Cardiac muscle cell (in vitro differentiated cells and primary cell): Measurements from ENCODE around the gene CCIN. TPM values are rescaled to one million over a fixed set of nuclear protein-coding genes. Genes with fewer than 3 reads are reported as not detected.

Experiments used
- DNase-seq, 2 donors: peaks; one replicate each; pipeline versions ENCODE4 v3.0.0 to v3.0.0-alpha.2; 2010 to 2017; ENCODE audit warnings: low read depth in 1 of 2, low spot score in 1 of 2
- H3K27ac ChIP-seq: fragments of 200-600 bp; sonication (generic); 2 replicates; pipeline ENCODE4 v1.5.1; 2016
- H3K27me3 ChIP-seq: fragments of 200-600 bp; sonication (generic); 2 replicates; pipeline ENCODE4 v1.6.0; 2016; ENCODE audit warnings: control low read depth
- H3K36me3 ChIP-seq: fragments of 200-600 bp; sonication (generic); 2 replicates; pipeline ENCODE4 v1.5.1; 2016; ENCODE audit warnings: control low read depth
- H3K4me1 ChIP-seq: fragments of 200-600 bp; sonication (generic); 2 replicates; pipeline ENCODE4 v1.8.1; 2017; ENCODE audit warnings: low read depth, mild to moderate bottlenecking, mixed run types
- H3K4me3 ChIP-seq: fragments of 200-600 bp; sonication (generic); 2 replicates; pipeline ENCODE4 v1.5.1; 2016; ENCODE audit warnings: mild to moderate bottlenecking
- H3K9me3 ChIP-seq: fragments of 200-600 bp; sonication (generic); 2 replicates; pipeline ENCODE4 v1.5.1; 2017; ENCODE audit warnings: low read depth, mild to moderate bottlenecking, control low read depth
- CTCF ChIP-seq: IDR thresholded peaks from 2 replicates; pipeline ENCODE4 v1.5.1; 2012; ENCODE audit warnings: low read depth, mild to moderate bottlenecking, low read length
- polyA plus RNA-seq: library from polyadenylated mRNA; unstranded; fragments of >200 nt; fragmentation: Nextera tagmentation; extraction: Ambion mirVana; gene quantifications from 2 replicates; pipeline ENCODE4 v1.2.1, GENCODE V29; 2016
- total RNA-seq: library from RNA; depleted of rRNA; stranded (reverse); fragments of >200 nt; gene quantifications from 2 replicates; pipeline ENCODE4 v1.2.3, GENCODE V29; 2016

The CCIN gene
- total and polyA plus RNA-seq, 2 experiments from 2014 or later, result 0.39 TPM; not detected in 1

DNA sequence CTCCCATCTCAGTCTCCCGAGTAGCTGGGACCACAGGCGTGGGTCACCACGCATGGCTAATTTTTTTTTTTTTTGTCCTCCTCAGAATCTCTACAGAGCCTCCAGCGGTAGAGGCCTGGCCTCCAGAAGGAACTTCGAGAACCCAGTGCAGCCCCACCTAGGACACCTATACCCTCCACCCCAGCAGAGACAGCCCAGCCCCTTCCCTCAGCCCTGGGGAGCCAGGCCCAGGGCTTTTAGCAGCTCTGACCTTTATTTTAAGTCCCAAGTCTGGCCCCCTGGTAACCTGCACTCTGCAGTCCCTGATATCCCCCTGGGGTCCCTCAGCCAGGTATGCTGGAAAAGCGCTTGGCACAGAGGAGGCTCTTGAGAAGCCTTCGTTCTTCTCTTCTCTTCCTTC, 27.4 kb upstream of the CCIN start:
- peaks cover 28% of the 10 kb centered on the region for H3K27me3 ChIP-seq
- TF ChIP-seq CTCF, result no peak
- no peaks in the 10 kb centered on the region for H3K4me1 ChIP-seq
- no peak overlapping the region for H3K4me3 ChIP-seq
- no peaks in the 10 kb centered on the region for H3K36me3 ChIP-seq
- no peak for DNase-seq
- no peaks in the 10 kb centered on the region for H3K9me3 ChIP-seq
- no peak overlapping the region for H3K27ac ChIP-seq

DNA sequence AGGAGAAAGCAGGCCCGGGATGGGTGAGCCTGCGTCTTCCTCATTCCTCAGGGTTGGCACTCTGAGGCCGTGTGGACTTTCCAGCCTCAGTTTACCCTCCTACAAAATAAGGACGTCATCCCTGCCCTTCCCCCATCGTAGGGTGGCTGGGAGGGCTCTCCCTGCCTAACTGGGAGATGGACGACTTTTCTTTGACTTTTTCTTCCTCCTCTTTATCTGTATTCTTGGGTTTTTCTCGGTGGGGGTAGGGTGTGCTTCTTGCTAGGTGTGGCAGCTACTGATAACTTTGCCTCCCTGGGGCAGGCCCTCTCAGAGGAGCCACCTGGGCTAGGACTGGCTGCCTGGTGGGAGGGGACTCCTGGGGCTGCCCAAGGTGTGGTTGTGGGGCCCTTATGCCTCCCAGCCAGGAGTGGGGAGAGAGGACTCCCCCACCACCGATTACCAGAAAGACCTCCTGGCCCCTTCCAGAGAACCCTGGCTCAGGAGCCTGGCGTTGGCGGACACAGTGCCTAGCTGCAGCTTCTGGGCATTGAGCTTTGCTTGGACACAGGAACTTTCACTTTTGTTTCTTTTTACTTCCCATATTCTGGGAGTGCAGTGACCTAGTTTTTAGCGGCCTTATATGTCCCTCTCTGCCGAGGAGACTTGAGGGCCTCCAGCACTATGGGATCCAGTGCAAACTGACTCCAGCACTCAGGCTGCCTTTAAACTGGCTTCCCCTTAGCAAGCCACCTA, 26.5 kb upstream of the CCIN start:
- TF ChIP-seq CTCF, result no peak
- Histone ChIP-seq H3K9me3 (no peaks in the 10 kb centered on the region), H3K27ac (no peak overlapping the region), H3K4me1 (no peaks in the 10 kb centered on the region), H3K27me3 (peaks cover 18% of the 10 kb centered on the region), H3K36me3 (no peaks in the 10 kb centered on the region), H3K4me3 (no peak overlapping the region)
- no peak for DNase-seq

GRCh38 chr9:36143245-36143641, 25.9 kb upstream of the CCIN start:
- Histone ChIP-seq H3K27me3 (peaks cover 13% of the 10 kb centered on the region), H3K9me3 (no peaks in the 10 kb centered on the region), H3K27ac (no peak overlapping the region), H3K4me3 (no peak overlapping the region), H3K36me3 (no peaks in the 10 kb centered on the region), H3K4me1 (no peaks in the 10 kb centered on the region)
- DNase-seq, result no peak
- TF ChIP-seq CTCF, result no peak

- DNase-seq, result no peak
- Histone ChIP-seq H3K9me3 (no peaks in the 10 kb centered on the region), H3K36me3 (no peaks in the 10 kb centered on the region), H3K4me1 (no peaks in the 10 kb centered on the region), H3K4me3 (no peak overlapping the region), H3K27ac (no peak overlapping the region), H3K27me3 (no peaks in the 10 kb centered on the region)
- no peak for TF ChIP-seq CTCF
Measured at GRCh38 chr9:36144309-36145232, 24.6 kb upstream of the CCIN start.

DNA sequence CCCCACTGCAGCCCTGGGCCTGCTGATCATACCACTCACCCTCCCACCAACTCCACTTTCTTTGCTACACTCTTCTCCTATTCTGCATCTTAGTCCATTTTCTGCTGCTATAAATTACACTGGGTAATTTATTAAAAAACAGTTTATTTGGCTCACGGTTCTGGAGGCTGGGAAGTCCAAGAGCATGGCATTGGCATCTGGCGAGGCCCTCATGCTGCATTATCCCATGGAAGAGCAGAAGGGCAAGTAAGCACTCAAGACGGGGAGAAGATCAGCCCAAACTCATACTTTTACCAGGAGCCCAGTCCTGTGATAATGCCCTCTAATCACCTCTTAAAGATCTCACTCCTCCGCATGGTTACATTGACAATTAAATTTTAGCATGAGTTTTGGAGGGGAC, 23.2 kb upstream of the CCIN start:
- no peak for DNase-seq
- Histone ChIP-seq H3K27me3 (no peaks in the 10 kb centered on the region), H3K4me1 (no peaks in the 10 kb centered on the region), H3K4me3 (no peak overlapping the region), H3K27ac (no peak overlapping the region), H3K36me3 (no peaks in the 10 kb centered on the region), H3K9me3 (no peaks in the 10 kb centered on the region)
- no peak for TF ChIP-seq CTCF
